SW480 (cell line): ENCODE results near the gene MFRP.

Experiments
- DNase-seq: peaks from one replicate; pipeline ENCODE4 v3.0.0-alpha.2; 2016; ENCODE audit warnings: low spot score

Gene MFRP

GRCh38 chr11:119338318-119338890 lies 8.1 kb downstream of the MFRP start:
- peak; percentile 63 for DNase-seq

GRCh38 chr11:119337581-119338317 lies 8.8 kb downstream of the MFRP start:
- DNase-seq: no peak

DNA sequence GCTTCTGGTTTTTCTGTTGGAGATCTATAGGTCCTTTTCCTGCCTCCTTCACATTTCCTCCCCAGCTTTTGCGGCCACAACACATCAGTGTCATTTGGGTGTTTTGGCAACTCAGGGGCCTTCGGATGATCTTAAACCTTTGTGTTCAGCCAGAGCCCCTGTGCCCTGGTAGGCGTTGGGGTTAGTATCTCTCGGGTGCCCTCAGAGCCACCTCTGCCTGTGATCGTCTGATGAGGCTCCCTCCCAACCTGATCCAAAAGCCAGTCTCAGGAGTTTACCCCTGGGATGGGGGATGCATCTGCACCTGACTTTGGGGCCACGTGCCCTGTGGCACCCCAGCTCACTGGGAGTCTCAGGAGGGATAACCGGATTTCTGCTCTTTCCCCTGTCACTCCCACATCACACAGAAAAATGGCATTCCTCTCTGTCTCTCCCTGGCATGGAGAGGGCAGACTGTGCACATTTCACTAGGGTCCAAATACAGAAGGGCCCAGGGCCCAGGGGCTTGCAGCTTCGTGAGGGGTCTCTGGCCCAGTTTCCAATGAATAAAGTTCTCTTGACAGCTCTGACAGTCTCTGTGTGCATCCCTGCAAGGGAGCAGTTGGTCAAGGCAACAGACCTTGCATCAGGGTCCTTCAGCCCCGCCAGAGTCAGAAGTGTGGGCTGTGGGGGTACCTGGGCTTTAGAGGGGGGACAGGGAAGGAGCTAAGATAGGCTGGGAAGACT lies 9.6 kb downstream of the MFRP start:
- no peak for DNase-seq

DNA sequence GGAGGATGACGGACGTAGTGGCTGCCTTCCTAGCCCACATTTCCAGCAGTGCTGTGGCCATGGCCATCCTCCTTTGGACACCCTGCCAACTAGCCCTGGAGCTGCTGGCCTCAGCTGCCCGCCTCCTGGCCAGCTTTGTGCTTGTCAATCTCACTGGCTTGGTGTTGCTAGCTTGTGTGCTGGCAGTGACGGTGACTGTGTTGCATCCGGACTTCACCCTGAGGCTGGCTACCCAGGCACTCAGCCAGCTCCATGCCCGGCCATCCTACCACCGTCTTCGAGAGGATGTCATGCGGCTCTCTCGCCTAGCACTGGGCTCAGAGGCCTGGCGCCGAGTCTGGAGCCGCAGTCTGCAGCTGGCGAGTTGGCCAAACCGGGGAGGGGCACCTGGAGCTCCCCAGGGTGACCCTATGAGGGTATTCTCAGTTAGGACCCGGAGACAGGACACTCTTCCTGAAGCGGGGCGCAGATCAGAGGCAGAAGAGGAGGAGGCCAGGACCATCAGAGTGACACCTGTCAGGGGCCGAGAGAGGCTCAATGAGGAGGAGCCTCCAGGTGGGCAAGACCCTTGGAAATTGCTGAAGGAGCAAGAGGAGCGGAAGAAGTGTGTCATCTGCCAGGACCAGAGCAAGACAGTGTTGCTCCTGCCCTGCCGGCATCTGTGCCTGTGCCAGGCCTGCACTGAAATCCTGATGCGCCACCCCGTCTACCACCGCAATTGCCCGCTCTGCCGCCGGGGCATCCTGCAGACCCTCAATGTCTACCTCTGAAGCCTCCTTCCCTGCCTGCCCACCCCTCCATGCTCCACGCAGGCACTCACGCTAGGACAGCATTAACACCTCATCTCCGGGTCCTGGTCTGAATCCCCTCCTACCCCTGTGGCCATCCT lies 10.6 kb downstream of the MFRP start:
- no peak for DNase-seq

GRCh38 chr11:119335091-119335654 lies 11.3 kb downstream of the MFRP start:
- no peak for DNase-seq

DNA sequence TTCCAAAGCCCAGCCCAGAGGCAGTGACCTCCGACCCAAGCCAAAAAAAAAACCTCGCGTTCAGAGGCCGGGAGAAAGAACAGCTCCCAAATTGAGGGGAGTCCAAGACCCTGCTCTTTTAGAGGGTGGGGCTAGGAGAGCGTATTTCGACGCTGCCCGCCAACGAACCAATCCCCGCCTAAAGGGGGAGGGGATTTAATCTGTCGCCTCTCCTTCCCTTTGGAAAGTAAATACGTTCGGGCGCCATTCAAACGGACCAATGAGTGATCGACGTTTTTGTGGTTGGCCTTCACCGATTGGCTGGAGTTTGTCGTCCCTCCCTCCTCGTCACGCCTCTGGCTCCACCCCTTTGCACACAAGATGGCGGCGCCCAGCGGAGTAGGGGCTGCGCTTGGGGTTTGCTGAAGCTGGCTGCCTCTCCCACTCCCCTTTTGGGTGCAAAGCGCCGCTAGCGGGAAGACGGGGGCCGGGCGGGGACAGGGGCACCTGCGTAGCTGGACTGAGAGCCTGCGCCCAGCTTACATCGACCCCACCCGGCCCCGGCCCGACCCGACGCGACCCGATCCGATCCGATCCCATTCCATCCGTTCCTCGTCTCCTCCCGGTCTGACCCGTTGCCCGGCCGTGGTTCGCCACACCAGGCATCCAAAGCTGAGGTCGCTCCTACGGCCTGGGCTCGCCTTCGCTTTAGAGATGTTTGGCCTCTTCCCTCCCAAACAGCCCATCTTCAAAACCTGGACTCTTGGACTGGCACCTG lies 12.2 kb downstream of the MFRP start, which contains the start of gene RNF26:
Gene RNF26, plus strand, starts transcription at position 354 of the 757 bp plus-strand sequence. CDS start 596 bp downstream, outside the sequence.
- peak; percentile 97 for DNase-seq

DNA sequence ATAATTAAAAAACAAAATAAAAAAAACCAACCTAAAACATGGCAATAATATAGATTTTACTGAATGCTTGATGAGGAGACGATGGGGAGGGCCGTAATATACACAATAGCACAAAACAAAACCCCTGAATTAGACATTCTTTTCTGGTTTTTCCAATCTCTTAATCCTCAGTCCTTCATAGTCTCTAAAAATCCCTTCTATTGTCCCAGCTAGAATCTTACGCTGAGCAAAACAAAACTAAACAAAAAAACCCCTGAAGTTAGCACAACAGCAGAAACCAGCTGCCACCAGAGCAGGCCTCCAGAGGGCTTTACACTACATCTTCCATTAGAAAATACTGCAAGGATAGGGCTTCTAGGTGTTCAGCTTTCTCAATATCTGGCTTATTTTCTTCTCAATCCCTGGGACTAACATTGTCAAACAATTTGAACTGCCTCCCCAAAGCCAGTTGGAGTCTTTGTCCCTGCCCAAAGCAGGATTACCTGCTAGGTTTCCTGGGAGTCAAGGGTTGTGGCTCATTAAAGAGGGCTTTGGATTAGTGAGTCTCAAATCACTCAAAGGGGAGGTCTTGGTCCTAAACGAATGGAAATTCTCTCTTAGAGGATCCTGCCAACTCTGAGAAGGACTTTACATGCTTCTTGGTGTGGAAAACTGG lies 14.3 kb downstream of the MFRP start:
- no peak for DNase-seq

DNA sequence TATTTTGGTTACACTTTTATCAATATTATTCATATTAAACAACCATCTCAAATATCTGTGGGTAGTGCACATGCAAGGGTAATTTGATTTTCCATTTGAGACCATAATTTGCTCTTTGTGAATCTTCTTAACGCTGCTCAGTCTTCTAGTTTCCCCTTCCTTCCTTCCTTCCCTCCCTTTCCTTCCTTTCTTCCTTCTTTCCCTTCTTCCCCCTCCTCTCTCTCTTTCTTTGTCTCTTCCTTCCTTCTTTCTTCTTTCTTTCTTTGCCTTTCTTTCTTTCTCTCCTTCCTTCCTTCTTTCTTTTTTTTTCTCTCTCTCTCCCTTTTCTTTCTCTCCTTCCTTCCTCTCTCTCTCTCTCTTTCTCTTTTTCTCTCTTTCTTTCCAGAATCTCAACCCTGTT lies 16.3 kb downstream of the MFRP start:
- DNase-seq: no peak

- DNase-seq: no peak
These were observed 17.2 kb downstream of the MFRP start for GRCh38 chr11:119329320-119329719.

- DNase-seq: no peak
These were observed 22.3 kb downstream of the MFRP start for GRCh38 chr11:119324189-119324588.

DNA sequence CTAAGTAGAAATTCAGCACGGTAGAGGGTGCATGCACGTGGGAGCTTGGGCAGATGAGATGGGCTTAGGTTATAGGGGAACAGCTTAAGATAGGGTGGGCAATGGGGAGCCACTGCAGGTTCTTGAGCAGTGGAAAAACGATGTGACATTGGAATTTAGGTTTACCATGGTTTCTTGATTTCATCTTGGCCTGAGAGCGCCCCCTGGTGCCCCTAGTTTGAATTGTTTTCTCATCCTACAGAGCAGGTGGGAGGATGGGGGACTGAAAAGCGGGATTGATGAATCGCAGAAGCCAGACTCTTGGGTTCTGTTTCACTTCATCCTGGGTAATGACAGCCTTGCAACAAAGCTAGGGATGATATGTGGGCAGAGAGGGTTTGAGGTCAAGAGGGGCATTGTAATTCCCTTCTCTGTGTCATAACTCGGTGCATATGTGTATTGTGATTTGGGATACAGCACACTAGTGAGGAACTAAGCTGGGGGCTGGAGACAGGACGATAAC lies 22.9 kb downstream of the MFRP start:
- DNase-seq: peak; percentile 47

GRCh38 chr11:119322921-119323531 lies 23.5 kb downstream of the MFRP start:
- no peak for DNase-seq

DNA sequence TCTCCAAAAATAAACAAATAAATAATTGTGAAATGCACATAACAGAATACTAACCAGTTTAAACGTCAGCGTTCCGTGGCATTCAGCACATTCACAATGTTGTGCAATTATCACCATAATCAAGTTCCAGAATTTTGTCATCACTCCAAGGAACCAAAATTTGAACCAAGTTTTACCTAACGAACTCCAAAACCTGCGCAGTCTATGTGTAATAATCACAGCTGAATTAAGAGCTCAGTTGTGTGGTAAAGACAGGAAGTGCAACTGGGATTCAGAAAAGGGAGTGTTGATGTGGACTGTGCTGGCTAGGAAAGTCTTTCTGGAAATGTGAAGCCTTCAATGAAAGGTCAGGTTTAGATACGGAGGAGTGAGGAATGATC lies 24.2 kb downstream of the MFRP start:
- DNase-seq: no peak

DNA sequence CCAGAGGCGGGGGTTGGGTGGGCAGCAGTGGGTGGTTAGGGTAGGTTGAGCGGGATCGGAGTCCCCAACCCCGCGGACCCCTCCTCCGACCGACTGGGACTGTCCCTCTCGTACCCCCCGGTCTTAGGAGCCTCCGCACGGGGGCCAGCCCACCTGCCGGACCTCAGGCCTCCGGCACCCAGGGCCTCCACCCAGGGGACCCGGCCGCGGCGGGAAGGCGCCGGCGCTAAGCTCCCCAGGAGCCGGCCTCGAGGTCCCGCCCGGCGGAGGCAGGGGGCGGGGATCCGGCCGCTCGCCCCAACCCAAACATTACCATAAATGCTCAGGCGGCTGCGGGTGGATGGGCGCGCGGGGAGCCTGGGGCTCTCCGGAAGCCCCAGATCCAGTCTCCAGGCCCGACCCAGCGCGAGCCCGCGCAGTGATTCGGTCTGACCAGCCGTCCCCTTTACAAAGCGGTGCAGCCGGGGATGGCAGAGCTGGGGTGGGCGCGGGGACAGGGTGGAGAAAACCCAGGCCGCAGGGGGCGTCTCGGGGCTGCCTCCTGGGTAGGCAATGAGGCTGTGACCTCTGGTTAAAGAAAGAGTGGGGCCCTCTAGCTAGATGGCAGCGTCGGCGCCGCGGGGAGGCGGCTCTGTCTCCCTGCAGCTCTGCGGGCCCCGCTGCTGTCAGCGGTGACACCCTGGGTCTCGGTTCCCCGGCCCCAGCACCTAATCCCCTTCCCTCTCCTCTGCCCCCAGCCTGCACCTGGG lies 25.6 kb downstream of the MFRP start:
- peak; percentile 62 for DNase-seq

DNA sequence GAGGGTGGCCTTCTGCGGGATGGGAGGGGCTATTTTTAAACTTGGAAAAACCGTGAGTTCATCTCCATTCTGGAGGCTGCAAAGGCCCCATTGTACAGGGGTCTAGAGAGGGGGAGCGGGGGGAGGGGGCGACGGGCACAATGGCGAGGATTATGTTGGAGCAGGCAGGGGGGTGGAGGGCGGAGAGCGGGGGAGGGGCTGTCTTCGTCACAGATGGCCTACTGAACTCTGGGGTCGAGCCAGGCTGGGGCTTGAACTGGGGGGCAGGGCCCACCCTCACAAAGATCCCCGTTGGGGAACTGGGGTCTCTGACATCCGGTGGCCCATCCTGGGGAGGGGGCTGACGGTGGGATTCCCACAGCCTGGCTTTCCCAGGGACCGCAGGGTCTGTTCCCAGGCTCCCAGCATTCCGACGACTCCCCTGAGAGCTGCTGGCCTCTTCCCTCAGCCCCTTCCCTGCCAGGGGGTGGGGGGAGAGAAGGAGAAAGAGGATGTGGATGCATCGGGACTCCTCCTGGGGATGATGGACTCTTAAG lies 26.2 kb downstream of the MFRP start:
- DNase-seq: no peak

- no peak for DNase-seq
These were observed 26.7 kb downstream of the MFRP start for GRCh38 chr11:119319700-119320239.

DNA sequence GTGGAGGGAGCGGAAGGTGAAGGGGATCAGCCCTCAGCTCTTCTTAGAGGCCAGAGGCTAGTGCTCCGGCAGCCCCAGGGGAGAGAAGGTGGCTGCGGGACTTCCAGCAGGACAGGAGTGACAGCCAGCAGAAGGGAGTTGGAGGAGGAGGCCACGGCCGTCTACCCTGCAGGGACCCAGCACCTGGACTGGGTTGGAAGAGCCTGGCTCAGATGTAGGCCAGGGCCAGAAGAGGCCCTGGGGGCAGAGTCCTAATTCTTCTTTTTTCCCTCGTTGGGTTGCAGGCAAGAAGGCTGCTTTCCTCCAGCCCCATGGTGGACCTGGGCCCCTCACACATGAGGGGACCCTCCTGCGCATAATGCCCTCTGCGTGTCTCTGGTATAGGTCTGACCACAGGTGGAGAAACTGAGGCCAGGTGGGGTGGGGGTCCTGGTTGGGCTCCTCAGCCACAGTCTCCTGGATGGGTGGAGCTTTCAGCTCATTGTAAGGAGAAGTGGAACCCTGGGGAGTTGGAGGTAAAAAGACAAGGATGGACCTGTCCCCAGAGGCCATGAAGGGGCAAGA lies 27.3 kb downstream of the MFRP start:
- DNase-seq: no peak
